GM12878 (cell line): Measurements from ENCODE around the gene ANKRD1. TPM values are rescaled to one million over a fixed set of nuclear protein-coding genes. Genes with fewer than 3 reads are reported as not detected.

ENCODE experiments used
- ATAC-seq: fragments of 200-7000 bp; cut with Tn5 transposase; 3 replicates; pipeline ENCODE4 v1.9.1; 2020; ENCODE audit warnings: mild to moderate bottlenecking, moderate library complexity
- BruUV-seq: library from RNA; stranded (reverse); fragments of 400-500 nt; replicated peaks from 2 replicates; lab custom pipeline; 2021; lab: Mats Ljungman, UMichigan
- CTCF ChIA-PET: fragments of 300-600 bp; sonication (Branson Sonifier 250); formaldehyde crosslinking; extraction: SDS; loops from one replicate; lab custom pipeline; 2021; ENCODE audit warnings: inconsistent platforms; lab: Yijun Ruan, JAX
- POLR2A ChIA-PET: fragments of 350-600 bp; formaldehyde crosslinking; extraction: SDS; loops from one replicate; lab custom pipeline; 2021; ENCODE audit warnings: inconsistent platforms; lab: Charles Lee
- RAD21 ChIA-PET: fragments of 300-600 bp; sonication (Branson Sonifier 250); formaldehyde crosslinking; loops from one replicate; lab custom pipeline; 2023; ENCODE audit warnings: antibody characterized with exemption; ENCODE audit not compliant: unreplicated experiment; lab: Charles Lee
- SMC1A ChIA-PET: fragments of 300-600 bp; sonication (Branson Sonifier 250); formaldehyde crosslinking; loops from one replicate; lab custom pipeline; 2023; ENCODE audit not compliant: unreplicated experiment, uncharacterized antibody; lab: Charles Lee
- DNase-seq: peaks from one replicate; pipeline ENCODE4 v3.0.0-alpha.2; 2011; ENCODE audit warnings: low read depth, low spot score
- FAIRE-seq: peaks from 3 replicates; lab custom pipeline; 2011; peaks lifted over from hg19 to GRCh38; lab: Jason Lieb, UNC
- H2AFZ ChIP-seq: 2 replicates; pipeline ENCODE4 v1.6.0; 2011; ENCODE audit warnings: low read depth, low read length, control low read depth; ENCODE audit not compliant: control insufficient read depth
- H3K27ac ChIP-seq: 2 replicates; pipeline ENCODE4 v1.5.1; 2011; ENCODE audit warnings: control low read depth; ENCODE audit not compliant: control insufficient read depth, insufficient read depth
- H3K27me3 ChIP-seq, 2 experiments: replicated peaks in 1 of 2; 2 replicates each; pipeline versions ENCODE4 v1.6.0 to v1.6.1; 2011; ENCODE audit warnings: low read length in 1 of 2; ENCODE audit not compliant: control insufficient read depth in 2 of 2, insufficient read depth in 2 of 2
- H3K36me3 ChIP-seq, 2 experiments: 2 replicates each; pipeline ENCODE4 v1.5.1; 2011; ENCODE audit warnings: low read length in 1 of 2; ENCODE audit not compliant: control insufficient read depth in 2 of 2, insufficient read depth in 2 of 2
- H3K4me1 ChIP-seq: 2 replicates; pipeline ENCODE4 v1.6.1; 2011; ENCODE audit warnings: mild to moderate bottlenecking, low read length, moderate library complexity, mixed read lengths; ENCODE audit not compliant: control insufficient read depth, insufficient read depth
- H3K4me2 ChIP-seq: 2 replicates; pipeline ENCODE4 v1.6.0; 2011; ENCODE audit warnings: control low read depth; ENCODE audit not compliant: control insufficient read depth, insufficient read depth
- H3K4me3 ChIP-seq: fragments of 200-600 bp; sonication (generic); 2 replicates; pipeline ENCODE4 v1.5.1; 2016
- H3K79me2 ChIP-seq: 2 replicates; pipeline ENCODE4 v1.6.0; 2011; ENCODE audit warnings: low read length; ENCODE audit not compliant: control insufficient read depth, insufficient read depth
- H3K9ac ChIP-seq: 2 replicates; pipeline ENCODE4 v1.8.0; 2011; ENCODE audit warnings: low read length, control low read depth, mixed read lengths; ENCODE audit not compliant: control insufficient read depth, insufficient read depth
- H3K9me3 ChIP-seq: replicated peaks from 3 replicates; pipeline ENCODE4 v1.5.1; 2011; ENCODE audit warnings: mild to moderate bottlenecking, low read length; ENCODE audit not compliant: control insufficient read depth, insufficient read depth
- H4K20me1 ChIP-seq: 2 replicates; pipeline ENCODE4 v1.6.0; 2011; ENCODE audit not compliant: control insufficient read depth, insufficient read depth
- CBX5 ChIP-seq: sonication (generic); IDR thresholded peaks from 2 replicates; pipeline ENCODE4 v1.6.1; 2016; ENCODE audit warnings: low read depth, moderate library complexity, mild to moderate bottlenecking, inconsistent platforms
- CHD2 ChIP-seq: IDR thresholded peaks from 2 replicates; pipeline ENCODE4 v1.6.1; 2011; ENCODE audit warnings: low read depth, low read length, improper control_type of control experiment, borderline replicate concordance
- HCFC1 ChIP-seq: fragments of 150-350 bp; IDR thresholded peaks from 2 replicates; pipeline ENCODE4 v1.6.1; 2014; ENCODE audit warnings: low read length
- IKZF2 ChIP-seq, 2 experiments: fragments of 450-650 bp; IDR thresholded peaks; 2 replicates each; pipeline ENCODE4 v1.6.1; 2017; ENCODE audit warnings: mild to moderate bottlenecking in 2 of 2, moderate library complexity in 2 of 2
- NFYB ChIP-seq: IDR thresholded peaks from 2 replicates; pipeline ENCODE4 v1.6.1; 2011; ENCODE audit warnings: low read depth, mild to moderate bottlenecking, low read length, improper control_type of control experiment, moderate library complexity; ENCODE audit not compliant: insufficient read depth
- RFX5 ChIP-seq: IDR thresholded peaks from 2 replicates; pipeline ENCODE4 v1.6.1; 2011; ENCODE audit warnings: low read depth, low read length, improper control_type of control experiment
- SMARCA5 ChIP-seq: fragments of 450-650 bp; IDR thresholded peaks from 2 replicates; pipeline ENCODE4 v1.6.1; 2017; ENCODE audit warnings: mild to moderate bottlenecking
- SREBF1 ChIP-seq: IDR thresholded peaks from 2 replicates; pipeline ENCODE4 v1.6.1; 2012; ENCODE audit warnings: mild to moderate bottlenecking, low read length
- WGBS: methylation state at CpG from one replicate; pipeline ENCODE4 v1.1.6; 2016; ENCODE audit warnings: low lambda C conversion rate; ENCODE audit not compliant: insufficient replicate concordance, insufficient coverage; ENCODE audit errors: missing lambda C conversion rate; 5-methylcytosine and 5-hydroxymethylcytosine counted together
- in situ Hi-C: fragments of 300-500 bp; cut with MboI; formaldehyde crosslinking; loops from 9 replicates; pipeline ENCODE4 v1.14.3; 2018; ENCODE audit warnings: mixed read lengths
- intact Hi-C: fragments of 100-400 bp; cut with micrococcal nuclease; formaldehyde crosslinking; loops from one replicate; pipeline ENCODE4 v1.14.2; 2022; ENCODE audit not compliant: unreplicated experiment
- polyA plus RNA-seq, 11 experiments: library from polyadenylated mRNA; depleted of rRNA in 4 of 11; unstranded in 6 of 11; stranded (reverse) in 5 of 11; fragments of >200 nt; fragmentation: Nextera tagmentation in 4 of 11; fragmentation: Illumina TruSeq in 1 of 11; extraction: Ambion mirVana in 4 of 11; extraction: Trizol in 1 of 11; gene quantifications; 1 replicate in 1 of 11; 2 replicates in 10 of 11; pipeline versions ENCODE4 v1.2.1 to v1.2.3, GENCODE V29; 2011 to 2016; ENCODE audit warnings: inconsistent platforms in 2 of 11, missing spikeins in 2 of 11, low read depth in 1 of 11
- total RNA-seq, 4 experiments: library from RNA; depleted of rRNA in 3 of 4; stranded (reverse); fragments of >200 nt in 3 of 4; fragmentation: Illumina TruSeq in 1 of 4; extraction: Trizol in 1 of 4; gene quantifications; 2 replicates each; pipeline versions ENCODE4 v1.2.1 to v1.2.3, GENCODE V29; 2013 to 2021

ANKRD1 gene
- total and polyA plus RNA-seq, 10 of the 15 experiments (the other 5 are each of a cell fraction or from before 2014, with no cell fraction given), result not detected

GRCh38 chr10:90930070-90930837 lies 9.4 kb upstream of the ANKRD1 start:
- POLR2A ChIA-PET, result interaction anchor here (0.7 kb wide), 1 partner anchor 405 kb away, joined by 3 read pairs; no protein-coding TSS in a partner anchor
- WGBS, result 65% methylated on average over 5 of the region's 5 CpGs

GRCh38 chr10:90929179-90929578 lies 8.3 kb upstream of the ANKRD1 start:
- H3K4me1 ChIP-seq, result no peaks in the 10 kb centered on the region
- intact Hi-C loops, result no loop called here
- no peak overlapping the region for H2AFZ ChIP-seq
- no peaks in the 10 kb centered on the region for H3K9me3 ChIP-seq
- H3K9ac ChIP-seq, result no peak overlapping the region
- FAIRE-seq (no peak), DNase-seq (no peak), ATAC-seq (no peak)
- CTCF ChIA-PET, result interaction anchor here (0.6 kb wide), 1 partner anchor 39 kb away, joined by 3 read pairs; no protein-coding TSS in a partner anchor
- H3K4me2 ChIP-seq, result no peak overlapping the region
- H4K20me1 ChIP-seq, result no peaks in the 10 kb centered on the region
- SMC1A ChIA-PET, result interaction anchor here (1.6 kb wide), 1 partner anchor 77 kb away, joined by 3 read pairs; no protein-coding TSS in a partner anchor
- TF ChIP-seq SREBF1 (no peak), NFYB (no peak), RFX5 (no peak)
- RAD21 ChIA-PET, result interaction anchor here (1.2 kb wide), 1 partner anchor 80 kb away, joined by 3 read pairs; no protein-coding TSS in a partner anchor
- BruUV-seq, result no TSS peak
- 41% methylated on average over 5 of the region's 5 CpGs for WGBS
- in situ Hi-C loops, result no loop called here
- H3K27me3 ChIP-seq, result no peaks in the 10 kb centered on the region
- no peak overlapping the region for H3K27ac ChIP-seq
- no peaks in the 10 kb centered on the region for H3K79me2 ChIP-seq
- H3K4me3 ChIP-seq, result no peak overlapping the region
- POLR2A ChIA-PET, result no interaction called here
- H3K36me3 ChIP-seq, result no peaks in the 10 kb centered on the region

More at GRCh38 chr10:90930070-90930837, 9.4 kb upstream of the ANKRD1 start:
- H3K36me3 ChIP-seq, result no peaks in the 10 kb centered on the region
- BruUV-seq, result no TSS peak
- no peaks in the 10 kb centered on the region for H3K79me2 ChIP-seq
- TF ChIP-seq IKZF2 (IDR thresholded peaks at IDR 0.05), result no peak
- no peak for TF ChIP-seq SMARCA5
- no peak for TF ChIP-seq HCFC1
- TF ChIP-seq CBX5, result no peak
- no peak for TF ChIP-seq CHD2
- no peak overlapping the region for H3K4me2 ChIP-seq
- H3K4me1 ChIP-seq, result no peaks in the 10 kb centered on the region
- H2AFZ ChIP-seq, result no peak overlapping the region
- CTCF ChIA-PET, result interaction anchor here (0.6 kb wide), 1 partner anchor 242 kb away, joined by 3 read pairs; no protein-coding TSS in a partner anchor
- H3K9ac ChIP-seq, result no peak overlapping the region
- intact Hi-C loops (no loop called here), in situ Hi-C loops (no loop called here)
- ATAC-seq, result no peak
- SMC1A ChIA-PET, result interaction anchor here (0.6 to 1.6 kb wide), 3 partner anchors 60 to 452 kb away, joined by 3 read pairs; no protein-coding TSS in a partner anchor
- H3K4me3 ChIP-seq, result no peak overlapping the region
- FAIRE-seq, result no peak
- RAD21 ChIA-PET, result interaction anchor here (1.2 kb wide), 1 partner anchor 79 kb away, joined by 3 read pairs; no protein-coding TSS in a partner anchor
- no peaks in the 10 kb centered on the region for H4K20me1 ChIP-seq
- no peaks in the 10 kb centered on the region for H3K9me3 ChIP-seq
- H3K27ac ChIP-seq, result no peak overlapping the region
- no peaks in the 10 kb centered on the region for H3K27me3 ChIP-seq
- DNase-seq, result no peak
